Gastroesophageal sphincter (tissue), 4 donors: ENCODE measurements around the gene MYO5A. TPM values are rescaled to one million over a fixed set of nuclear protein-coding genes. Genes with fewer than 3 reads are reported as not detected.
A peak's percentile ranks its signal among the peaks of the same experiment; 100 is the strongest.

ENCODE experiments used
- ATAC-seq: fragments of 150-250 bp; one replicate; pipeline ENCODE4 v1.9.1; 2016; ENCODE audit warnings: mild to moderate bottlenecking, moderate library complexity
- H3K27ac ChIP-seq, 4 donors: fragments of 200-600 bp; sonication (generic) in 3 of 4; 1 replicate in 3 of 4; 2 replicates in 1 of 4; pipeline ENCODE4 v1.5.1; 2016 to 2019
- H3K27me3 ChIP-seq: fragments of 200-600 bp; sonication (generic); one replicate; pipeline ENCODE4 v1.5.1; 2019
- H3K36me3 ChIP-seq, 2 donors: fragments of 200-600 bp; sonication (generic); one replicate each; pipeline ENCODE4 v1.5.1; 2019; ENCODE audit warnings: control low read depth in 1 of 2
- H3K4me1 ChIP-seq, 3 donors: fragments of 200-600 bp; sonication (generic); 1 replicate in 2 of 3; 2 replicates in 1 of 3; pipeline ENCODE4 v1.5.1; 2016 to 2019; ENCODE audit warnings: control low read depth in 2 of 3
- H3K4me3 ChIP-seq, 2 donors: fragments of 200-600 bp; sonication (generic); one replicate each; pipeline ENCODE4 v1.5.1; 2019; ENCODE audit warnings: mild to moderate bottlenecking in 1 of 2, moderate library complexity in 1 of 2
- H3K9me3 ChIP-seq, 3 donors: fragments of 200-600 bp; sonication (generic); one replicate each; pipeline ENCODE4 v1.5.1; 2017 to 2019; ENCODE audit warnings: control low read depth in 2 of 3
- EP300 ChIP-seq: sonication (generic); formaldehyde crosslinking; IDR thresholded peaks from one replicate; pipeline ENCODE4 v1.6.1; 2017; ENCODE audit warnings: antibody characterized with exemption, mild to moderate bottlenecking
- POLR2A ChIP-seq, 2 donors: fragments of 450-650 bp; IDR thresholded peaks; one replicate each; pipeline ENCODE4 v1.6.1; 2017; ENCODE audit warnings: antibody characterized with exemption in 2 of 2, mild to moderate bottlenecking in 2 of 2, moderate library complexity in 1 of 2
- POLR2AphosphoS5 ChIP-seq: sonication (generic); formaldehyde crosslinking; IDR thresholded peaks from one replicate; pipeline ENCODE4 v1.6.1; 2017; ENCODE audit warnings: antibody characterized with exemption
- WGBS, 2 donors: methylation state at CpG; one replicate each; pipeline ENCODE4 v1.1.5; 2018; ENCODE audit warnings: low coverage in 1 of 2; 5-methylcytosine and 5-hydroxymethylcytosine counted together
- total RNA-seq, 4 donors: library from RNA; depleted of rRNA; stranded (reverse); fragments of >200 nt; gene quantifications; one replicate each; pipeline ENCODE4 v1.1.0, GENCODE V29; 2016
- TF ChIP-seq, protein P1 (sequence below), 4 experiments: fragments of 200-600 bp in 2 of 4; fragments of 450-650 bp in 2 of 4; sonication (generic) in 1 of 4; IDR thresholded peaks; one replicate each; pipeline ENCODE4 v1.5.1; 2017 to 2019; ENCODE audit warnings: antibody characterized with exemption in 4 of 4, mild to moderate bottlenecking in 2 of 4, moderate library complexity in 2 of 4

Gene MYO5A
- total RNA-seq, 4 donors from 2014 or later, result 24.3 to 41.9 (median 31.2) TPM

DNA sequence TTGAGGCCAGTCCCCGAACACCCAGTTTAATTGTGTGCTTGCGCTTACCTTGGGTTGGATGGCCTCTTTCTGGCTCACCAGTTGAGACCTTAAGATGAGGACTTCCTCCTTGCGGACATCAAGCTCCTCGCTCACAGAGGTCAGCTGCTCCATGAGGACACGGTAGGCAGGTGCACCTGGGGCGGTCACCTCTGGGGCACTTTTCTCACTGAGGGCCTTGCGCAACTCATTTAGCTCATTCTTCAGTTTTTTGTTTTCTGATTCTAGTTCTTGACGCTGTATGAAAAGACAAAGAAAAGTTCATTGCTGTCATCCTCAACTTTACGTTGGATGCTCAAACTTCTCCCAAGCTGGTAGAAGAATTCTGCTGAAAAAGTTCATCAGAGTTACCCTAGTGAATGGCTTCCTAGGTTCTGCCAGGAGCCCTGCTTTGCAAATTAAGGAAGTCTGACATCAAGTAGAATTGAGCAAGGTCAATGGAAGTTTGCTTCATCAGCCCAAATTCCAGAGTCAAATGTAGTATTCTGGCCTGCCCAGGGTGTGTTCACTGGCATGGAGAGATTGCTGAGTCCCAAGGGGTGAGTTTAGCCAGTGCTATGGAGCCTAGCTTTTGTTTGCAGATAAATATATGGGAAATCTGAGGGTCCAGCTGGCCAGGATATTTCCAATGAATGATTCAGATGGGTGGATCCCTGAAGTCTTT is 177.3 kb downstream of the MYO5A start:
- Histone ChIP-seq H3K27me3 (no peaks in the 10 kb centered on the region), H3K27ac (no peak overlapping the region), H3K4me3 (no peak overlapping the region), H3K9me3 (no peaks in the 10 kb centered on the region), H3K4me1 (no peaks in the 10 kb centered on the region), H3K36me3 (peaks cover 0 to 62% of the 10 kb centered on the region in 2 donors)
- ATAC-seq, result peak; percentile 74
- TF ChIP-seq EP300 (no peak), POLR2A (IDR thresholded peaks at IDR 0.05) (no peak), POLR2AphosphoS5 (no peak)
- TF ChIP-seq, protein P1, sequence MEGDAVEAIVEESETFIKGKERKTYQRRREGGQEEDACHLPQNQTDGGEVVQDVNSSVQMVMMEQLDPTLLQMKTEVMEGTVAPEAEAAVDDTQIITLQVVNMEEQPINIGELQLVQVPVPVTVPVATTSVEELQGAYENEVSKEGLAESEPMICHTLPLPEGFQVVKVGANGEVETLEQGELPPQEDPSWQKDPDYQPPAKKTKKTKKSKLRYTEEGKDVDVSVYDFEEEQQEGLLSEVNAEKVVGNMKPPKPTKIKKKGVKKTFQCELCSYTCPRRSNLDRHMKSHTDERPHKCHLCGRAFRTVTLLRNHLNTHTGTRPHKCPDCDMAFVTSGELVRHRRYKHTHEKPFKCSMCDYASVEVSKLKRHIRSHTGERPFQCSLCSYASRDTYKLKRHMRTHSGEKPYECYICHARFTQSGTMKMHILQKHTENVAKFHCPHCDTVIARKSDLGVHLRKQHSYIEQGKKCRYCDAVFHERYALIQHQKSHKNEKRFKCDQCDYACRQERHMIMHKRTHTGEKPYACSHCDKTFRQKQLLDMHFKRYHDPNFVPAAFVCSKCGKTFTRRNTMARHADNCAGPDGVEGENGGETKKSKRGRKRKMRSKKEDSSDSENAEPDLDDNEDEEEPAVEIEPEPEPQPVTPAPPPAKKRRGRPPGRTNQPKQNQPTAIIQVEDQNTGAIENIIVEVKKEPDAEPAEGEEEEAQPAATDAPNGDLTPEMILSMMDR (IDR thresholded peaks at IDR 0.05), result no peak
- 80 to 91% methylated on average over 5 to 9 of the region's 9 CpGs for whole genome bisulfite sequencing, 2 donors

DNA sequence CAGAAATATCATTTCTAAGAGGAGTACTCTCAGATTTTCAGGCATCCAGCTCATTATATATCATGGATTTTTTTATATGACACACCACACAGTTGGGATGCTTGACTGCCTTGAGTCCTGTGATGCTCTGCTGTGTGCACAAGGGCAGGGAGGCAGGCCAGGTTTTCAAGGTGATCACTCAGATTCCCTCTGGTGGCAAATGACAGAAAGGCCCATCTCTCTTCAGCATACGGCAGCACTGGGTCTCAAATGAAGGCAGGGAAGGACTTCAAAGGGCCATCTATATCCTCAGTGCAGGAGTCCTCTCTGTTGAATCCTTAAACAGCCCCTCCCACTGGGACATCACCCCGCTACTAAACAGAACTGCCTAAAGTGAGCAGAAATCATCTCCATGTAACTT is 178.3 kb downstream of the MYO5A start:
- Histone ChIP-seq H3K9me3 (no peaks in the 10 kb centered on the region), H3K27ac (no peak overlapping the region), H3K4me3 (no peak overlapping the region), H3K36me3 (peaks cover 0 to 71% of the 10 kb centered on the region in 2 donors), H3K27me3 (no peaks in the 10 kb centered on the region), H3K4me1 (no peaks in the 10 kb centered on the region)
- no peak for ATAC-seq
- WGBS, 2 donors, result 86 to 100% methylated on average over 1 to 2 of the region's 2 CpGs
- TF ChIP-seq POLR2AphosphoS5 (no peak), POLR2A (IDR thresholded peaks at IDR 0.05) (no peak), EP300 (no peak)
- TF ChIP-seq, protein P1 (IDR thresholded peaks at IDR 0.05), result no peak

DNA sequence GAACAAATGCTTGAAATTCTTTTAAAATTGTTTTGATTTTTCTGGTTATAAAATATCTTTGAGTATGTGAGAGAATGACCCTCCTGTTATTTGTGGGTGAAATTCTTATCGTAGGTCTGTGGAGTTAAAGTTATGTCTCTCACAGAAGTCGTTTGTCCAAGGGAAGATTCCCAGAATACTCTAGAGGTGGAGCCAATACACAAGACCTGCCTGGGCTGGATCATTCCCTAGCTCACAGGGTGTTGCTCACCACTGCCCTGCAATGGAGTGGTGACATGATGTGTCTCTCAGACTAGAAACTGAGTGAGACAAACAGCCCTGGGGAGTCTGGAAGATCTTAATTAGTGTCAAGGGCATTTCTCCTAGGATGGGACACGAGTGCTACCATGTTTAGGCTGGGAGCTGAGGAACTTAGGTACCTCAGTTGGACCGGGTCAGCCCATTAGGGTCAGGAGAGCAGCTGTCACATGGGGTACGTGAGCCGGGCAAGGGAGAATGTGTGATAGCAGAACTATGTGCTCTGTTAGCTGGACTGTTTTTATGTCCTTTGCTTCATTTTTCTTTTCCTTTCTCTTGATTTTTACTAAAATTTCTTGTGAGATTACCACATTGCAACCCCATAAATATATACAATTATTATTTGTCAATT is 179.5 kb downstream of the MYO5A start:
- Histone ChIP-seq H3K27me3 (no peaks in the 10 kb centered on the region), H3K4me1 (no peaks in the 10 kb centered on the region), H3K36me3 (peaks cover 0 to 83% of the 10 kb centered on the region in 2 donors), H3K27ac (no peak overlapping the region), H3K4me3 (no peak overlapping the region), H3K9me3 (no peaks in the 10 kb centered on the region)
- no peak for TF ChIP-seq POLR2AphosphoS5
- TF ChIP-seq POLR2A (IDR thresholded peaks at IDR 0.05), result no peak
- TF ChIP-seq, protein P1 (IDR thresholded peaks at IDR 0.05), result no peak
- no peak for TF ChIP-seq EP300
- 80 to 100% methylated on average over 4 to 6 of the region's 6 CpGs for WGBS, 2 donors
- ATAC-seq, result no peak

DNA sequence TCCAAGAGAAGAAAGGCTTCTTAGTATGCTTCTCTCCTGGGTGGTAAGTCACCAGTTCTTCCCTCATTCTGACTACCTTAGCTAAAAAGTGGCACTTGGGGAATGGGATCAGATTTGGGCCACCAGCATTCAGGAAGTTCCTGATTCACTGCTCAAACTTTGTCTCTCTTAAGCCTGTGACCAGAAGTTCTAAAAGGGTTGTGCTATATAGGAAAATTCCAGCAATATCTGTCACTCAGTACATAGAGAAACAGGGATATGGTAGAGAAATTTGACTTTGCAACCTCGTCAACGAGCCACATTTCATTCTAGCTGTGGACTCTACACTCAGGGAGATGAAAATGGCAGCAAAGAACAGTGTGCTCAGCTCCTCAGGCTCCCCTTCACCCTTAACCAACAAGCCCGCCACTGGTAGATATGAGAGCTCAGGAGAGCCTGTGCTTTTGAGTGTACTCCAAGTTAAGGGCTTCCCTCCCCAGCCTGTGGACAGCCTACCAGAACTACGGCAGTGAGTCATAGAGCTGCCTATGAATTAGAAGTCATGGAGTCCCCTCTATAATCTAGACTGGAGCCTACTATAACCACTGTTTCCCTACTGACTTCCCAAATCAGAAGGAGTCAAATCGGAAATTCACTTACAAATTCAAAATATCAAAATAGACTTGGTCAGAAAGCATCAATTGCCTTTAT is 180.5 kb downstream of the MYO5A start:
- Histone ChIP-seq H3K4me1 (no peaks in the 10 kb centered on the region), H3K9me3 (no peaks in the 10 kb centered on the region), H3K27ac (no peak overlapping the region), H3K36me3 (peaks cover 0 to 74% of the 10 kb centered on the region in 2 donors), H3K4me3 (no peak overlapping the region), H3K27me3 (no peaks in the 10 kb centered on the region)
- ATAC-seq, result no peak
- 78 to 100% methylated on average over 3 to 4 of the region's 5 CpGs for WGBS, 2 donors
- TF ChIP-seq POLR2A (IDR thresholded peaks at IDR 0.05) (no peak), EP300 (no peak), POLR2AphosphoS5 (no peak)
- TF ChIP-seq, protein P1 (IDR thresholded peaks at IDR 0.05), result no peak
